ACC112 (cell line): ENCODE results near the gene GPC6.

ENCODE experiments used
- H2AFZ ChIP-seq: fragments of 200-600 bp; sonication (generic); one replicate; pipeline ENCODE4 v1.6.0; 2017; ENCODE audit warnings: antibody characterized with exemption, low read length; ENCODE audit not compliant: unreplicated experiment
- H3K27ac ChIP-seq: fragments of 200-600 bp; sonication (generic); 2 replicates; pipeline ENCODE4 v1.5.1; 2014; ENCODE audit warnings: low read depth, mild to moderate bottlenecking, antibody characterized with exemption, low read length, moderate library complexity
- H3K27me3 ChIP-seq: fragments of 200-600 bp; sonication (generic); 2 replicates; pipeline ENCODE4 v1.6.1; 2014; ENCODE audit warnings: mild to moderate bottlenecking, antibody characterized with exemption, low read length, moderate library complexity, mixed read lengths; ENCODE audit not compliant: insufficient read depth
- H3K36me3 ChIP-seq: fragments of 200-600 bp; sonication (generic); 2 replicates; pipeline ENCODE4 v1.6.1; 2016; ENCODE audit warnings: mild to moderate bottlenecking, antibody characterized with exemption, low read length, moderate library complexity, mixed read lengths; ENCODE audit not compliant: insufficient read depth
- H3K4me1 ChIP-seq: fragments of 200-600 bp; sonication (generic); one replicate; pipeline ENCODE4 v1.6.1; 2016; ENCODE audit warnings: low read length, mixed read lengths; ENCODE audit not compliant: insufficient read depth, unreplicated experiment, control insufficient read depth
- H3K4me3 ChIP-seq: fragments of 200-600 bp; sonication (generic); 2 replicates; pipeline ENCODE4 v1.5.1; 2014; ENCODE audit warnings: mild to moderate bottlenecking, low read depth, low read length
- H3K79me2 ChIP-seq: fragments of 200-600 bp; sonication (generic); one replicate; pipeline ENCODE4 v1.6.0; 2016; ENCODE audit warnings: low read length; ENCODE audit not compliant: control insufficient read depth, unreplicated experiment, insufficient read depth

The GPC6 gene

DNA sequence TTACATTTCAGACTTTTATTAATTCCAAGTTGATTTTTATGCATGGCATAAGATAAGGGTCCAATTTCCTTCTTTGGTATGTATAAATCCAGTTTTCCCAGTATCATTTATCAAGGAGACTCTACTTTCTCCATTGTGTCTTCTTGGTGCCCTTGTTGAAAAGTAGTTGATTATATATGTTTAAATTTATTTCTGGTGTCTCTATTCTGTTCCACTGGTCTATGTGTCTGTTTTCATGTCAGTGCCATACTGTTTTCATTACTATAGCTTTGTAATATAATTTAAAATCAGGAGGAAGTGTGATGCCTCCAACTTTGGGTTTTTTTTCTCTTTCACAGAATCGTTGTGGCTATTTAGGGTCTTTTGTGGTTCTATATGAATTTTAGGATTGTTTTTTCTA, 1019.9 kb downstream of the GPC6 start:
- Histone ChIP-seq H2AFZ (no peak overlapping the region), H3K79me2 (no peaks in the 10 kb centered on the region), H3K27ac (no peak overlapping the region), H3K4me3 (no peak overlapping the region), H3K27me3 (no peaks in the 10 kb centered on the region), H3K36me3 (no peaks in the 10 kb centered on the region), H3K4me1 (peaks cover 18% of the 10 kb centered on the region)

DNA sequence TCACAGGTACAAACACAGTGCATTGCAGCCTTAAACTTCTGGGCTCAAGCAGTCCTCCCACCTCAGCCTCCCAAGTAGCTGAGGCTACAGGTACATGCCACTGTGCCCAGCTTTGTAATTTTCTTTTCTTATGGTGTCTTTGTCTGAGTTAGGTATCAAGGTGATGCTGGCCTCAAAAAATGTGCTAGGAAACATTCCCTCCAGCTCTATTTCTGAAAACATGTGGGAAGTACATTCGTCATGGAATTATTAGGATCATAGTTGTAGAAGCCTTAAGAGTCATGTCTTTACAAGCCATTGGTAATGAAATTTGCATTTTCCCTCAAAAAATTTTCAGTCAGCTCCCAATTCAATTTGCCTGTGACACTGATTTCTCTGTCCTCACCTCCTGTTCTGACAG, 1021.3 kb downstream of the GPC6 start:
- no peaks in the 10 kb centered on the region for H3K27me3 ChIP-seq

DNA sequence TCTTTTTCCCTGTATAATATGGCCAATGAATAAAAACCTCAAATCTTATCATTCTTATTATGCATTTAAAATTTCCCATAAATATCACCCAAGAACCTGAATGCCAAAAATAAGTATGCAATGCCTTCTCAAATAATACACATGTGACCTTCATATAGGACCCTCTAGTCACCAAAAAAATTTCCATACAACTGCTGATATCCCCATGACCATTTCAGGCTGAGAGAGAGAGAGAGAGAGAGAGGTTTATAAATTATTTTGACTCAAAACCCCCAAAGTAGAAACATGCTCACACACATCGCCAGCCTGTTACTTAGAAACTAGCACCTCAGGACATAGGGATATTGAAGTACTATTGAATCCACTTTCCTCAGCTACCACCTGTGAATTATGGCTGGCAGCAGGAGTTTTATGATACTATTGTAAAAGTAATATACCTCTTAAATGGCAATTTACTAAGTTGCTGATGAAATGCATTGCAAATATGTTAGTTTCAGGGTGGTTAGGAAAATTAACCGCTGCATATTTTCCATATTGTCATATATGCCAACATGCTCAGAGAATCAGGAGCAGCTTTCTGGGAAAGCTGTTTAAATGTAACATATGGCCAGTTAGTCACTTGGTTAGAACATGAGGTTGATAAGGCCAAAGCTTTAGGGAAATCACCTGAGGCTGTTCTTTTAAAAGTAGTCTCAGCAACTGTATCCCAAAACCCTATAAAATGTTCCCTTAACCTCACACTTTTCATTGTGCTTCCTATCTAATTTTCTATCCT, 1022.0 kb downstream of the GPC6 start:
- Histone ChIP-seq H2AFZ (peak overlapping the region; percentile 24), H3K79me2 (no peaks in the 10 kb centered on the region), H3K4me3 (no peak overlapping the region), H3K36me3 (no peaks in the 10 kb centered on the region), H3K4me1 (peaks cover 33% of the 10 kb centered on the region), H3K27me3 (no peaks in the 10 kb centered on the region), H3K27ac (peak overlapping the region; percentile 35)

More for the DNA sequence above, 1021.3 kb downstream of the GPC6 start:
- H3K27ac ChIP-seq, result no peak overlapping the region
- no peak overlapping the region for H3K4me3 ChIP-seq
- peaks cover 31% of the 10 kb centered on the region for H3K4me1 ChIP-seq
- H2AFZ ChIP-seq, result no peak overlapping the region
- H3K79me2 ChIP-seq, result no peaks in the 10 kb centered on the region
- no peaks in the 10 kb centered on the region for H3K36me3 ChIP-seq

DNA sequence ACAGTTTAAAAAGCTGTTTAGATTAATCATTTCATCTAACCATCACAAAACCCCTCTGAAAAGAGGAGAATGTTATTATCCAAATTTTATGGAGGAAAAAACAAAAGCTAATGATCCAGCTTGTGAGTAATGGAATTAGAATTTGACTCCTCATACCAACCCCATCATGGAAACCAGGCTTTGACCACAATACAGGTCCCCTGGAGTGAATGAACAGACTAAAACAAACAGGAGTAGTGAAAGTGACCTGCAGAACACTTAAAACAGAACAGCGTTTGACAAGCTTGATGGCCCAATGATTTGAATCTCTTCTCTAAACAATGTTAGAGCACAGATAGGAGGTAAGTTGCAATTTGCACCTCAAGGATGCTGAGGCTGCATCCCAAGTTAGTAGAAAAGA, 1022.9 kb downstream of the GPC6 start:
- Histone ChIP-seq H3K27me3 (no peaks in the 10 kb centered on the region), H2AFZ (no peak overlapping the region), H3K4me3 (no peak overlapping the region), H3K36me3 (no peaks in the 10 kb centered on the region), H3K4me1 (peaks cover 33% of the 10 kb centered on the region), H3K79me2 (no peaks in the 10 kb centered on the region), H3K27ac (peak overlapping the region; percentile 35)

DNA sequence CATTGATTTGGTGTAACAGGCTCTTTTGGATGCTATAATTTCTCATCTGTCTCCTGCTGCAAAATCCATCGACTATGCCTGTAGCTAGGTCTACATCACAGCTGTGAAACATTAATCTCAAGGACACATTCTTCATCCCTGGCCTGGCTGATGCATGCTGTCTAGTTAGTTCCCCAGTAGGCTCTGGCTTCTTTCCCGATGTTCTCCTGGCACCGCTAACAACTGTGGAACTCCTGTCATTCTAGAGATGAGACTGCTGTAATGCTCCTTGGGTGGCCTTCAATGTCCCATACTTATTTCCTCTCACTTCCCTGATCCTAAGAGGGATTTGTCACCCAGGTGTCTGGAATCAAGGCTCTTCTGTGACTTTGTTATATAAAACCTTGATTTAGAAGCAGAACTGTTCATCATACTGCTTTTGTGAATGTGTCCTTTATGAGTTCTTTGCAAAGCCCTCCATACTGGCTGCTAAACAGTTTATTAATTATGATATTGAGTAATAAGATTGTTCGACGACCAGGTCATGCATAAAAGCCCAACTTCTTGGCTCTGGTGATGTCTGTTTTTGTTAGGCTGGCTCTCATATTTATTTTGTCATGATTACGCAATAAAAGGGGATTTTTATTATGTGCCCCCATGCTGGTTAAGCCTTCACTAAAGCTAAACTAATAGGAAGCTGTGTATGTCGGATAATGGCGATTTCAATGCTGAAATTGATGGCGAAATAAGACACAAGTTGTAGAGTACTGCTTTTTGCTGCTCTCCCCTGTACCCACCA, 1025.4 kb downstream of the GPC6 start:
- Histone ChIP-seq H3K4me1 (peaks cover 37% of the 10 kb centered on the region), H3K27me3 (no peaks in the 10 kb centered on the region), H3K36me3 (no peaks in the 10 kb centered on the region), H3K79me2 (no peaks in the 10 kb centered on the region), H3K27ac (no peak overlapping the region; the same call in 1 of the 2 replicates), H3K4me3 (no peak overlapping the region), H2AFZ (no peak overlapping the region)

DNA sequence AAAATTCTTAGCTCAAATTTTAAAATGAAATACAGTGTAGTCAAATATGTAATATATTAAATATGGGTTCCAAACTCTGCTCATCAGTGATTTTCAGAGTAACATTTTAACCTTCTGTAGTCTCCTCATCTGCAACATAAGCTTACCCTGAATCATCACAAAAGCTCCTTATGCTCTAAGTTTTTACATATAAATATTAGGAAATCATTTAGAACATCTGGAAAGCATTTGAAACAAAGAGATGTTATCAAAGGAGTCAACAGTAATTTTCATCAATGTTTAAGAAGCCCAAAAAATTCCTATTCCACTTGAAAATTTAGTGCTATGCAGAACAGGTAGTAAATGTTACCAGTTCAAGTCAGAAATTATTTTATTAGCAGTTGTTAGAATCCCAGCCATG, 1028.1 kb downstream of the GPC6 start:
- Histone ChIP-seq H3K27me3 (no peaks in the 10 kb centered on the region), H3K4me3 (no peak overlapping the region), H3K4me1 (peaks cover 23% of the 10 kb centered on the region), H3K27ac (no peak overlapping the region), H3K79me2 (no peaks in the 10 kb centered on the region), H2AFZ (no peak overlapping the region), H3K36me3 (no peaks in the 10 kb centered on the region)

DNA sequence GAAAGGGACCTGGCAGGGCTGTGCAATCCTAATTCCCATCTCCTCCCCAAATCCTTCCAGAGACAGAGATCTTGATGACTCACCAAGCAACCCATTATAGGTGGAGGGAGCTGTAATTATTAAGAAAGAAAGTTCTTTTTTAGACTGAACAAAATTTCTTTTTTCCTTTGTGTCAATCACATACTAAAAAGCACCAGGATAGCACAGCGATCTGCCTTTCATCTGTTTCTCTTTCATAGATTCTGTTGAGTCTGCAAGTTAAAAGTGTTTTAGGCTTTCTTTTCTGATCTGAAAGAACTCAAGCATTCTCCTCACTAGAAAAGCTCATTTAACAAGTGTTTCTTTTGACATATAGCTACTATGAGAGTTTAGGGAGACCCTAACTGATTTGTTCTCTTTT, 1030.1 kb downstream of the GPC6 start:
- Histone ChIP-seq H3K36me3 (no peaks in the 10 kb centered on the region), H3K4me3 (no peak overlapping the region), H3K4me1 (peaks cover 18% of the 10 kb centered on the region), H3K79me2 (no peaks in the 10 kb centered on the region), H2AFZ (no peak overlapping the region), H3K27me3 (no peaks in the 10 kb centered on the region), H3K27ac (no peak overlapping the region)

DNA sequence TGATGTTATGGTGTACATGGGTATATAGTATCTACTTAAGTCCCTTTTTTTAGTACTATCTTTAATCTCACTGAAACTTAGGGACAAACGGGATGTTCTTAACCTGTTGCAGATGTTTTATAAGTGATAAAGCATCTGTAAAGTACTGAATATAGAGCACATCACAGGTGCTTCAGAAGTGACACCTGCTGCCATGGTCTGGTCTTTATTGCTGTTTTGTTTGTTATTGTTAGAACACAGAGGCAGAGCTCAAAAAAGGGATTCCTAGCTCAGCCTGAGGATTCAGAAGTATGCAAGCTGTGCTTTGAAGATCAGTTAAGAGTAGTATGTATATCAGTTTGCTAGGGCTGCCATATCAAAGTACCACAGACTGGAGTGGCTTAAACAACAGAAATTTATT, 1033.4 kb downstream of the GPC6 start:
- Histone ChIP-seq H3K79me2 (no peaks in the 10 kb centered on the region), H3K4me1 (peaks cover 4% of the 10 kb centered on the region), H2AFZ (no peak overlapping the region), H3K36me3 (no peaks in the 10 kb centered on the region), H3K4me3 (no peak overlapping the region), H3K27me3 (no peaks in the 10 kb centered on the region), H3K27ac (no peak overlapping the region)

DNA sequence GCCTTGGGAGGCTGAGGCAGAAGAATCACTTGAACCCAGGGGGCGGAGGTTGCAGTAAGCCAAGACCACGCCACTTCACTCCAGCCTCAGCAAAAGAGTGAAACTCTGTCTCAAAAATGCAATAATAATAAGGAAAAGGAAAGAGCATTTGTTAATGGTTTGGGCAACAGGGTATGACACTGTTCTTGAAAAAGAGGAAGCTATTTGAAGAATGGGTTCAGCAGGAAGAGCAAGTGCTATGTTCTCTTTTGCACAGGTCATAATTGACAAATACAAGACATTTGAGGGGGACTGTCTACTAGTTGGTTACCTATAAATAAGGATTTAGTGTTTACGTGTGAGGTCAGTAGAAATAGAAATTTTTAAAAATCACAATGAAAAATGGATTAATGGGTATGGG, 1034.6 kb downstream of the GPC6 start:
- no peak overlapping the region for H3K27ac ChIP-seq
- H3K4me3 ChIP-seq, result no peak overlapping the region
- peaks cover 8% of the 10 kb centered on the region for H3K4me1 ChIP-seq
- H3K79me2 ChIP-seq, result no peaks in the 10 kb centered on the region
- H3K27me3 ChIP-seq, result no peaks in the 10 kb centered on the region
- no peak overlapping the region for H2AFZ ChIP-seq
- no peaks in the 10 kb centered on the region for H3K36me3 ChIP-seq

DNA sequence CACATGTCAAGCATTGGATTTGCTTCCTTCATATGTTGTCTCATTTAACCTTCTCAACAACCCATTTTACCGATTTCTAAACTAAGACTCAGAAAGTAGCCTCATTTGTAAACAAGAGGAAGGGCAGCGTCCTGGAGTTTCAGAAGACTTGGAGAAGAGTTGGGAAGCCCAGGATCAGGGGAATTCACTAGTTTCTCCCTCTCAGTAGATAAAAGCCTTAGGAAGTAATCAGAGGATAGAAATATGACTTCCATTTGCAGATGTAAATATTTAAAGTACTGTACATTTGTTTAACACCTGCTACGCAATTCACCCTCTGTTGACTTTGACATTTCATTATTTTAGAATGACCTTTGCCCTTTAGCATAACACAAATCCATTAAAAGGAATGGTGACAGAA, 1036.4 kb downstream of the GPC6 start:
- H3K4me3 ChIP-seq, result no peak overlapping the region
- no peak overlapping the region for H2AFZ ChIP-seq
- H3K79me2 ChIP-seq, result no peaks in the 10 kb centered on the region
- peaks cover 5% of the 10 kb centered on the region for H3K4me1 ChIP-seq
- no peak overlapping the region for H3K27ac ChIP-seq
- no peaks in the 10 kb centered on the region for H3K27me3 ChIP-seq
- no peaks in the 10 kb centered on the region for H3K36me3 ChIP-seq
